Measurements from ENCODE around the gene FEM1A.
"Not testable (repeated sequence)": the region's sequence is repeated elsewhere in the genome, so short reads cannot be mapped to it uniquely, and the experiment has no call there.

The FEM1A gene

DNA sequence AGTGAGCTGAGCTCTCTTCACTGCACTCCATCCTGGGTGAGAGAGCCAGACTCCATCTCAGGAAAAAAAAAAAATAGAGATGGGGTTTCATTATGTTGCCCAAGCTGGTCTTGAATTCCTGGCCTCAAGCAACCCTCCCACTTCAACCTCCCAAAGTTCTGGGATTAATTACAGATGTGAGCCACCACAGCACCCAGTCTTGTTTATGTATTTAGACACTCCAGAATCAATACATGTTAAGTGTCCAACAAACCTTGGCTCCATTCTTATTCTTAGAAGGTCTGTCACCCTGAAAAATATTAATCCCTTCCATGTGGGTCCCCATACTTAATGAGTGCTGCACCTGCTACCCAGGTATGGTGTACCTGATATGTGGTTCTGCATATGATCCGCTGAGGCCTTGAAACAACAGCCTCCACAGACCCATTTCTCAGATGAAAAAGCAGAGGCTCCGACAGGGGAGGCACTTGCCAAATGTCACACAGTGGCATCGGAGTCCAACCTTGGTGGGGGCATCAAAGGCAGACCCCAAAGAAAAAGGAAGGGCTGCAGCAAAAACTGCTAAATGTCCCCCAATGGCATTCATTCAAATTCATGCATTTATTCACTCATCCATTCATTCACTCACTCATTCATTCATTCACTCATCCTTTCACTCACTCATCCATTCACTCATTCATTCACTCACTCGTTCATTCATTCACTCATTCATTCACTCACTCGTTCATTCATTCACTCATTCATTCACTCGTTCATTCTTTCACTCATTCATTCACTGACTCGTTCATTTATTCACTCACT, 23.3 kb downstream of the FEM1A start:
- no peak for DNase-seq

DNA sequence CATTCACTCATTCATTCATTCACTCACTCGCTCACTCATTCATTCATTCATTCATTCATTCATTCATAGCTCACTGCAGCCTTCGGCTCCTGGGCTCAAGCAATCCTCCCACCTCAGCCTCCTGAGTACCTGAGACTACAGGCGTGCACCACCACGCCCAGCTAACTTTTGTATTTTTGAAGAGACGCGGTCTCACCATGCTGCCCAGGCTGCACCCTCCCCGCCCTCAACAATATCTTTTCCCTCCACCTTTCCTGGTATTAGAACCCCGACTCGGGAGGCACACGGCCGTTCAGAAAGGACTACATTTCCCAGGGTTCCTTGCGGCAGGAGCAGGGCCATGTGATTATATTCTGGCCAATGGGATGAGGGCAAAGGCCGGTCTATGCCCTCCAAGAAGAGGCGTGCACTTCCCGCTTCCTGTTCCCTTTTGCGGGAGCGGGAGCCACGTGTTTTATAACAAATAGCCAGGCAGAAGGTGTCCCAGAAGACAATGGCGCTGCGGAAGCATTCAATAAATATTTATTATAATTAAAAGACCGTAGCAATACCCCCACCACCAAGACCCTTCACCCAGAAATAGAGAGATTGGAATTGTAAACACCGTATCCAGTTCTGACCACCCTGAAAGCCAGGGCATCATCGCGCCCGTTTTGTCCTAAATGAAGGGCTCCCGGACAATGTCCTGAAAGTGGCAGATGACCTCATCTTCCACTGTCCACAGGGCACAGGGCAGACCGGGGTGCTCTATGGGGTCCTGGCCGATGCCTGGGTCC, 24.1 kb downstream of the FEM1A start:
- DNase-seq: peak; percentile 81

- DNase-seq: no peak
Observed at GRCh38 chr19:4816202-4816949, 24.8 kb downstream of the FEM1A start.

- DNase-seq: no peak
Observed at GRCh38 chr19:4816950-4817278, 25.4 kb downstream of the FEM1A start.

DNA sequence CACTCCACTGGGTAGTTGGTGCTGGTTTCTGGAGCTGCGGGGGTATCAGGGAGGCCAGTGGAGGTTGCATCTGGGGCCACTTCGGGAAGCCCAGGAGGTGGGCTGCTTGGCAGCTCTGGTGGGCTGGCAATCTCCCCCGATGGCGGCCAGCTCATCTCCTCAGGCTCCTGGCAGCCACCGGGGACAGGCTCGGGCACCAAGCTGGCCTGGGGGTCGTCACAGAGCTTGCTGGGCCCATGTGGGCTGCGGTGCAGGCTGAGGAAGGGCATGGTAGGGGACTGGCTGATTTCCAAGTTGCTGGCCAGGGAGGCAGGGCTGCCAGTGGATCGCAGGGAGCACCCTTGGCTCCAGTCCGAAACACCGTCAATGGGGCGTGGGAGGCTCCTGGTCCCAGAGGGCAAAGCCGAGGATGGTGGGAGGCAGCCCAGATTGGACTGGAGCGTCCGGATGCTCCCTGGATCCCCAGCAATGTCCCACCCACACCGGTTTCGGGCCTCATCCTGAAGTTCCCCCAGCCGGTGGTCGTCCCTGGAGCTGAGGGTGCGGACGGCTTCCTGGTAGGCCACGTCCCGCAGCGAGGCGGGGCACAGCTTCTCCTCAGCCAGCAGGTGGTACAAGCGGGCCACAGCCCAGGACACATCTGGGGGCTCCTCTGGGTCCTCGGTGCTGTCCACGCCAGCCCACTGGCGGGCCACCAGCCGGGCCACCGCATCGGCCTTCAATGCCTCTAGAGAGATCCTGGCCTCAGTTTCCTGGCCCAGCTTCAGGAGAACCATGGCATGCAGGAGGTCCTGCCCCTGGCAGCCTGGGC, 26.1 kb downstream of the FEM1A start:
- no peak for DNase-seq

DNA sequence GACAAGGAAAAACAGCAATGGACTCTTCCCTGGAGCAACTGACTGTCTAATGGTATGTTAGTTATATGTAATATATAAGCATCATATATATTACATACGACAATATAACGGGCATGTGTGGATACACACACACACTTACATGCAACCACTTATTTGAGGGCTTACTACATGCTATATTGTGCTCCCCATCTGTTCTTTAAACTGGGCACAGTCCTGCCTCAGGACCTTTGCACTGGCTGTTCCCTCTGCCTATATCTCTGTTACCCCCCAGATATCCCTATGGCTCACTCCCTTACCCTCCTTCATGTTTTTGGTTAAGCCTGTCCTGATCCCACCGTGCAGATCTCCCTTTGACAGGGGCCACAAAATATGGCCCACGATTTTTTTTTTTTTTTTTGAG, 29.7 kb downstream of the FEM1A start:
- no peak for DNase-seq

DNA sequence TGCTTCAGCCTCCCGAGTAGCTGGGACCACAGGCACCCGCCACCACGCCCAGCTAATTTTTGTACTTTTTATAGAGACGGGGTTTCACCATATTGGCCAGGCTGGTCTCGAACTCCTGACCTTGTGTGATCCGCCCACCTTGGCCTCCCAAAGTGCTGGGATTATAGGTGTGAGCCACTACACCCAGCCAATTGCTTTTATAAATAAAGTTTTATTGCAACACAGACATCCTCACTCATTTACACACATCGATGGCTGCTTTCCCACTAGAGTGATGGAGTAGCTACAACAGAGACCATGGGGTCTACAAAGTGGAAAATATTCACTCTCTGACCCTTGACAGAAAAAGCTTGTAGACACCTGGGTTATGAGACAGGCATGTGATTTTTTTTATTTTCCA, 30.8 kb downstream of the FEM1A start:
- DNase-seq: not testable (repeated sequence)

GRCh38 chr19:4823577-4823976, 32.0 kb downstream of the FEM1A start:
- no peak for DNase-seq

DNA sequence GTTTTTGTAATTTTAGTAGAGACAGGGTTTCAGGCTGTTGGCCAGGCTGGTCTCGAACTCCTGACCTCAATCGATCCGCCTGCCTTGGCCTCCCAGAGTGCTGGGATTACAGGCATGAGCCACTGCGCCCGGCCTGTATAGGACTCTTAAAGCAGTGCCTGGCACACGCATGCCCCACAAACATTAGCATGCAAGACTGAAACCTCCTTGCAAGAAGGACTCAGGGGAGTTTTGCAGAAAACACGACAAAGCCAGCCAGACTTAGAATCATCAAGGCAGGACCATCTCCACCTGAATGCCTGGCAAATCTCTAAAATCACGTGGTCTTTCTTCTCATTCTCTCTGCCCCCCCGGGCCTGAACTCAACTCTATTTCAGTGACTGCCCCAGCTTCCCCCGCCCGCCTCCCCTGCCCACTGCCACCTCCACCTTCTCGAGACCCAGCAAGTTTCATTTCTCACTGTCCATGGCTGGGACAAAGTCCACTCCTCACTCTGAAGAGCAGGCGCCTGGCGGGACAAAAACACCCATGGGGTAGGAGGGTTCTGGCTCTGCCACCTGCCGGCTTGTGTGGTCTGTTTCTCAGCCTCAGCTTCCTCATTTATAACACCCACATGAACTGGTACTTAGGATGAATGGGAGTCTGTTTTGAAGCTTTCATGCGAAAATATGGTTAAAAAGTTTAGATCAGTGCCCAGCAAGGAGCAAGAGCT, 37.6 kb downstream of the FEM1A start:
- peak; percentile 7 for DNase-seq

DNA sequence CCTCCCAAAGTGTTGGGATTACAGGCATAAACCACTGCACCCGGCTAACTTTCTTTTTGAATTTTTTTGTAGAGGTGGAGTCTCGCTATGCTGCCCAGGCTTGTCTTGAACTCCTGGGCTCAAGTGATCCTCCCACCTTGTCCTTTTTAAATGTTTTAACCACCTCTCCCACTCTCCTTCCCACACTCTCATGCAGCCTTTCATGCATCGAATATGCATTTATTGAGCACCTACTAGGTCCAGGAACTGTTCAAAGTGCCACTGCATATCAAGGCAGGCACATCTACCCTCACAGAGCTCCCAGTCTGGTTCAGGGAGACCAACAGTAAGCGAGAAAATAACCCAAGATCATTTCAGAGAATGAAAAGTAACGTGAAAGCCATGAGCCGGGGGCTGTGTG, 38.8 kb downstream of the FEM1A start:
- DNase-seq: no peak

GRCh38 chr19:4830768-4831265, 39.3 kb downstream of the FEM1A start:
- DNase-seq: no peak

GRCh38 chr19:4831304-4831978, 39.9 kb downstream of the FEM1A start, which contains the start of gene TICAM1:
TICAM1 (minus strand) TSS chr19:4831712; CDS start chr19:4818377, 13,335 bp downstream.
- peak; percentile 83 for DNase-seq

DNA sequence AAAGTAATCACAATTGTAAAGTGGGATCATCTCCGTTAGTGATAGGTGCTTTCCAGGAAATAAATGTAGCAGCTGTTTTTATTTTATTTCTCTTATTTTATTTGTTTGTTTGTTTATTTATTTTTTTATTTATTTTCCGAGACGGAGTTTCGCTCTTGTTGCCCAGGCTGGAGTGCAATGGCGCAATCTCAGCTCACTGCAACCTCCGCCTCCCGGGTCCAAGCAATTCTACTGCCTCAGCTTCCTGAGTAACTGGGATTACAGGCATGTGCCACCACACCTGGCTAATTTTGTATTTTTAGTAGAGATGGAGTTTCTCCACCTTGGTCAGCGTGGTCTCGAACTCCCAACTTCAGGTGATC, 40.4 kb downstream of the FEM1A start:
- not testable (repeated sequence) for DNase-seq

- no peak for DNase-seq
Observed at GRCh38 chr19:4832776-4833175, 41.2 kb downstream of the FEM1A start.

DNA sequence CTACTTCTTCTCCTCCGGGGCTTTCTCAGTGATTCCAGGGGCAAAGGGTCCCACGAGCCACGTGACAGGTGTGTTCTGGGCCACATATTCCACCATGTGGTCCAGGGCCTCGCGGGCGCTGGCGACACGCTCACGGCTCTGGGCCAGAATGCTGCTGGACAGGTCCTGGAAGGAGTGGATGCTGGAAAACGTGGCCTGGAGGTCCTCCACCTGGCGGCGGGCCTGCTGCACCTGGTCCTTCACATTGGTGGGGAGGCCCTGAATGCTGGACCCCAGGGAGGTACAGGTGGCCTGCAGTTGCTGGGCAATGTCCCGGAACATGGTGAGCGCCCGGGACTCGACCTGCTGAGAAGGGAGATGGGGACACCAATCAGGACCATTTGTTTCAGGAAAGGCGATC, 47.7 kb downstream of the FEM1A start:
- DNase-seq: no peak

DNA sequence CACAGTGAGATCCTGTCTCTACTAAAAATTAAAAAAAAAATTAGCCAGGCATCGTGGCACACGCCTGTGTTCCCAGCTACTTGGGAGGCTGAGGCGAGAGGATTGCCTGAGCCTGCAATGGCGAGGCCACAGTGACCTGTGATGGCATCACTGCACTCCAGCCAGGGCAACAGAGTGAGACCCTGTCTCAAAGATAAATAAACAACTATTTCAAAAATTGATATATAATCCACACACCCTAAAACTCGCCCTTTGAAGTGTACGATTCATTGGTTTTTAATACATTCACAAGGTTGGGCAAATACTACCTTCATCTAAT, 52.1 kb downstream of the FEM1A start:
- DNase-seq: no peak

DNA sequence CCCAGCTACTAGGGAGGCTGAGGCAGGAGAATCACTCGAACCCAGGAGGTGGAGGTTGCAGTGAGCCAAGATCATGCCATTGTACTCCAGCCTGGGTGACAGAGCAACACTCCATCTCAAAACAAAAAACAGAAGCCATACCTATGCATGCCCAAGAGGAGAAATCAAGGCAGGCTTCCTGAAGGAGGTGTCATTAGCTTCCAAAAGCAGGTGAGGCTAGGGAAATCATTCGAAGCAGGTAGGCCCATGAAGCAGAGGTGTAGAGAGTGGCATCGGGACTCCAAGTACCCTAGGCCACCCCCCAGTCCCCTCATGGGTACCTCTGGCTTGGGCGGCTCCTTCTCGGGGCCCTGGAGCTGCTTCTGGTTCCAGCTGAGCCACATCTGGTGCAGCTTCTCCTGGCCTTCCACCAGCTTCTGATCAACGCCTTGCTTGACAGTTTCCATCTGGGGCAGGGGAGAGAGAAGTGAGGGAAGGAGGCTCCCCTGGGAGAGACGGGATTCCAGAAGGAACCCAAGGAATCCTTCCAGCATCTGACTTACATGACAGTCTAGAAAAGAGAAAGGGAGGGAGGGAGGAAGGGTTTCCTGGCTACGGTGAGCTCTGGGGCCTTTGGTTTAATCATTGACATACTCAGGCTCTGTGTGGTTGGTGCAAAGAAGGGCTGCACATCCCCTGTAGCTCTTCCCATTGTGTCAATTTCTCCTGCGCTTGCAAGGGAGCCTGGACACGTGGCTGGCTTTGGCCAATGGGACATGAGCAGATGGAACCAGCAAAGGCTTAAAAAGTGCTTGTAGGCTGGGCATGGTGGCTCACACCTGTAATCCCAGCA, 53.0 kb downstream of the FEM1A start:
- DNase-seq: no peak

GRCh38 chr19:4845975-4846374, 54.4 kb downstream of the FEM1A start:
- not testable (repeated sequence) for DNase-seq

- no peak for DNase-seq
Observed at GRCh38 chr19:4847190-4847973, 55.8 kb downstream of the FEM1A start.

DNA sequence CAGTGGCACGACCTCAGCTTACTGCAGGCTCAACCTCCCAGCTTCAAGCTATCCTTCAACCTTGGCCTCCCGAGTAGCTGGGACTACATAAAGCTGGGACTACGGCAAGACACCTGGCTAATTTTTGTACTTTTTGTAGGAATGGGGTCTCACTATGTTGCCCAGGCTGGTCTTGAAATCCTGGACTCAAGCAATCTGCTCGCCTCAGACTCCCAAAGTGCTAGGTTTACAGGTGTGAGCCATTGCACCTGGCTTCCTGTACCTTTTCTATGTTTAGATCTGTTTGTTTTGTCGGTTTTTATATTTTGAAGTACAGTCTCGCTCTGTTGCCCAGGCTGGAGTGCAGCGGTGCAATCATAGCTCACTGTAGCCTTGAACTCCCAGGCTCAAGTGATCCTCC, 57.5 kb downstream of the FEM1A start:
- DNase-seq: no peak
